Activated CD4-positive, CD25-positive, alpha-beta regulatory T cell (primary cell): ENCODE results near the gene ZDHHC14.

ENCODE experiments used
- DNase-seq, 4 experiments: peaks; one replicate each; lab custom pipeline; 2025; lab: John Stamatoyannopoulos, UW

The ZDHHC14 gene

DNA sequence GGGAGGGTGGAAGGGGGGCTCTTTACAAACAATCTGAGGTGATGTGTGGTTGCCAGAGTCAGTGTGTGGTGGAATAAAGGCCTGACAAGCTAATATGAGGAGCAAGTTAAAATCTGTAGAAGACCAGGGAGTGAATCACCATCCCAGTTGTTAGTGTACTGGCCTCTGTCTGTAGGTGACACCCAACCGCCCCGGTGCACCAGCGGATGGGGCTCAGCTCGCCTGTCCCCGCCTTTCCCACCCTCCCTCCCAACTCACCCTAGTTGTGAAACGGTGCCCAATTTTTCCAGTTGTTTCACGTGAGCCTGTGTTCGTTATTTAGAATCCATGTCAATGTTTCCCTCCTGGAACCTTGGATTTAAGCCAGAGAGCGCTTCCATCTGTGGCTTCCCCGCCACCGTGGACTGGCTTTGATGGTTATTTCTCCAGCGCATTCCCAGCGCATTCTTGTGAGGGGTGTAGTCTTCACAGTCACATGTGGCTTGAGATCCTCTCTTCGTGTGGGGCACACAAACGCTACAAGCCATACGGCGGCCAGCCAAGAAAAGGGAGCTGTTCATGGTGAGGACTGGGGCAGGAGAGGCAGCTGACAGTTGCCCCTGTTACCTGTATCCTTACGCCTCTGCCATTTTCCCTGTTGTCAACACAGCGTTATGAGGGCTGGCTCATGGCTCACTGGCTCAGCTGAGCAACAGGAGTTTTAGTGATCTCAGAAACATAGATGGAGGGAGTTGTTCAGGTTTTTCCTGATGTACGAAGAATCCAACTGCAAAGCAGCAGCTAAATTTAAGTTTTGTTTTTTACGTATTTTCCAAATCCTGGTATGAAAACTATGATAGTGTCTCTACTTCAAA, 137.6 kb downstream of the ZDHHC14 start:
- DNase-seq: no peak

DNA sequence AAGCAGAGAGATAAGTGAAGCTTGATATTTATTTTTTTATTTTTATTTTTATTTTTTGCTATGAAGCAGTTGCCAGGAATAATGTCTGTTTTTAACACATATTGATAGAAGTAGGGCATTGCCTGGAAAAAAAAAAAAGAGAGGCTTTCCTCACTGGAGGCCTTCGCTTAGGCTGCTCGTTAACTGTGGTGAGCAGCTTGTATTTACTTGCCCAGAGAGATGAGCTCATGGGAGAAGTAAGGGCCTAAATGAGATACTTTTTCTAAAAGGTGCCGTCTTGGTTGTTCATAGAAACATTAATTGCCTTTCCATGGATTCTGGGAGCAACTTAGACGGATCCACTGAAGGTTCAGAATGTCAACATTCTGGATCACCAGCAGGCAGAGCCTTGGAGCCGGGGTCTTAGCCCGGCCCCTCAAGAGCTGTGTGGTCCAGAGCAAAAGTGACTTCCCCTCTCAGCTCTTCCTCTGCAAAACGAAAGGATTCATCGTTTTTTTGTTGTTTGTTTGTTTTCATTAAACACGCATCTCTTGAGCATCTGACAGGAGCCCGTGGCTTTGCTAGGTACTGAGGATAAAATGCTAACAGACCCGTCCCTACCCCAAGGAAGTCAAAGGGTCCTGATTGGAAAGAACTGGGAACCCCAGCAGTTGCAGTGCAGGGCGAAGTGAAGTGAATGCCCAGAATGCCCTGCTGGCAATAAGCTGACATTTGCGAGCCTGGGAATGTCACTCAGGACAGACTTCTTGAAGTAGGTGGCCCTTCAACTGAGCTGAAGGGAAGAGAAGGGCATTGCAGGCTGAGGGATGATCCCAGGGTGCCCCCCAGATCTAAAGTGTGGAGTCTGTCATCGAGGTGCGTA, 138.5 kb downstream of the ZDHHC14 start:
- no peak for DNase-seq

DNA sequence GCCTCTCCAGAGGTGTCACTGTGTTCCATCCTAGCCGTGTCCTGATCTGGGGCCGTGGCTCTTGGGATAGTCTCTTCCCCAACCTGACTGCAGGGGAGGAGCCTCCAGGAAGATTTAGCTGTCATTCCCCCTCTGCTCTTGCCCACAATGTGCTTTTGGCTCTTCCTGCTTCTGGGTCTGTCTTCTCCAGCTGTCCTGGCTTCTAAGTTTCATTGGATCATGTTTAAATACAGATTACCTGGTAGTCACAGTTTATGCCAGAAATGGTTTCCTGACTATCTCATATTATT, 139.1 kb downstream of the ZDHHC14 start:
- DNase-seq: no peak

DNA sequence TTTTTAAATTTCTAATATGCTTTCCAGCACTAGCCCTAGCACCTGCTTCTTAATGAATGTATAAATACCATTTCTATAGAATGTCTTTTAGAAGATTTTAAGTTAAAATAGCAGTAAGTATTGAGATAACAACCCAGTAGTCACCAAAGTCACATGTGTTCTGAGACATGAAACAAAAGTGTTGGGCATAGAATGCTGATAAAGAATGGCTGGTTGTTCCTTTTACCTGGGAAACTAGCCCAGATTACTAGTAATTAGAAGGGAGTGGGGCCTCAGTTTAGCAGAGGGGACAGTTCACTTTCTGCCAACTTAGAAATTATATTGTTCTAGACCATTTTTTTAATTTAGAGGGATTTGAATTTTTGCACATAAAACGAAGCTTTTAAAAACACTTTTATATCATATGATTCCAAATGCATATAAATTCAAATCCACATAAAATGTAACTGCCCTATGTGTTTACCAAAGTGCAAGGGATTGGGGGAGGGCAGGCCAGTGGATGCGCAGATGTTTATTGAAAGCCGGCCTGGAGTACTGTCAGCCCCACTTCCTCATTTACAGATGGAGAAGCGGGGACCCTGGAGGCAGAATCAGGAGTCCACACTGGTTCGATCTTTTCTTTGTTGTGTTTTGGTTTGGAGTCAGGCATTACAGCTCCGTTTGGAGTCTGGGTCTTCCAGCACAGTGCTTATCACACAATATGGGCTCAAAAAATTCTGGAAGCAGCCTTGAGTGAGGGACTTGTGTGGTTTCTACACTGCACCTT, 139.8 kb downstream of the ZDHHC14 start:
- DNase-seq: no peak

DNA sequence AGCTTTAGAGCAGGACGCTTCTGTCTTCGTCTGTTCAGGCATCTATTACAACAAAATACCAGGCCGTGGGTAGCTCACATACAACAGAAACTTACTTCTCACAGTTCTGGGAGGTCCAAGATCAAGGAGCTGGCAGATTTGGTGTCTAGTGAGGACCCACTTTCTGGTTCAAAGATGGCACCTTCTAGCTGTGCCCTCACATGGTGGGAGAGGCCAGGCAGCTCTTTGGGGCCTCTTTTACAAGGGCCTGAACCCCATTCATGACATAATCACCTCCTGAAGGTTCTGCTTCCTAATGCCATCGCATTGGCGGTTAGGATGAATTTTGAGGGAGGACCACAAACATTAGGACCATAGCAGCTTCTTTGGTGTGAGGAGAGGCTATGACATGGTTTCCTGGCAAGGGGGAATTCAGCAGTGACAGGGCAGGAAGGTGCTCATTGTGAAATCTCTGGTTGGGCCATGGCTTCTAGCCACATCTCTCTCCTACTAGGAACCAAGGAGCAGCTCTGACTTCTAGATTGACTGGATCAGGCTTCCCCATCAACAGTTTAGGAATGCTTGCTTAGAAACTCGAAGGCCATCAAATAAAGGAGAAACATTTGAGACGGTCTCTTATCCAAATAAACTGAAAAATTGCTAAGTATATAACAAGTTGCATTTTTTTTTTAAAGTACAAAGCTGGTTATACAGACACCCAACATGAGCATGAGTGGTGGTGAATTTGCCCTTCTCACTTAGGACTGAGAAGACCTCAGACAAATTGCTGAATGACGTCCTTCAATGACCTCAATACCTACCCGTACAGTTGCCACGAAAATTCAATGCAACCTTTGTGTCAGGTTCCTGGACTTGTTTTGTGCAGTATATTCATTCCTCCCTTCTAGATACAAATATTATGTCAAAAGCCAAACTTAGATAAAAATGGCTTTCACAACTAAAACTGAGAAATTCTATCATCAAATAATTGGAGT, 140.7 kb downstream of the ZDHHC14 start:
- no peak for DNase-seq

DNA sequence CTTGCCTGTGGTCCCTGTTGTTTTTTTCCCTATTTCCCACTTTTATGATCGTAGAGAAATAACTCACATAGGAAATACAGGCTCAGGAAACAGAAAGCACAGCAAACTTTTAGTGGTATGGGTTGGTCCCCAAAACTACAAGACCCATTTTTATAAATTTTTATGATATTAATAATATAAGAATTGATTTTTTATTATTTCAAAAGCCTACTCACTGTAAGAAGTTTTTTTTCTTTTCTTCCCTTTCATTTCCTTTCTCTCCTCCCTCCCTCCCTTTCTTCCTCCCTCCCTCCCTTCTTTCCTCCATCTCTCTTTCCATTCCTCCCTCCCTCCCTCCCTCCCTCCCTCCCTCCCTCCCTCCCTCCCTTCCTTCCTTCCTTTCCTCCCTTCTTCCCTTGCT, 141.5 kb downstream of the ZDHHC14 start:
- DNase-seq: no peak

DNA sequence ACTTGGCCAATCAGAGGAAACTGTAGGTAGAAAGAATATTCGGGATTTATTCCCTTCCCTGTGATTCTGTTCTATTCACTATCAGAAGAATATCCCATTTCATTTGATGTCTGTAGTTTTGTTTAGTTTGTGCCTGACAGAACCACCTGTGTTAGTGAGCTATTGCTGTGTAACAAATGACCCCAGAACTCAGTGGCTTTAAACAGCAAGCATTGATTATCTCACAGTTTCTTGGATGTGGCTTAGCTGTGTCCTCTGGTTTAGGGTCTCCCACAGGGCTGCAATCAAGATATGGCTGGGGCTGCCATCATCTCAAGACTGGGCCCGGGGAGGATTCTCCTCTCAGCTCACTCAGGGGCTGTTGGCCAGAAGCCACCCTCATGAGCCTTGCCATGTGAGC, 143.7 kb downstream of the ZDHHC14 start:
- no peak for DNase-seq

DNA sequence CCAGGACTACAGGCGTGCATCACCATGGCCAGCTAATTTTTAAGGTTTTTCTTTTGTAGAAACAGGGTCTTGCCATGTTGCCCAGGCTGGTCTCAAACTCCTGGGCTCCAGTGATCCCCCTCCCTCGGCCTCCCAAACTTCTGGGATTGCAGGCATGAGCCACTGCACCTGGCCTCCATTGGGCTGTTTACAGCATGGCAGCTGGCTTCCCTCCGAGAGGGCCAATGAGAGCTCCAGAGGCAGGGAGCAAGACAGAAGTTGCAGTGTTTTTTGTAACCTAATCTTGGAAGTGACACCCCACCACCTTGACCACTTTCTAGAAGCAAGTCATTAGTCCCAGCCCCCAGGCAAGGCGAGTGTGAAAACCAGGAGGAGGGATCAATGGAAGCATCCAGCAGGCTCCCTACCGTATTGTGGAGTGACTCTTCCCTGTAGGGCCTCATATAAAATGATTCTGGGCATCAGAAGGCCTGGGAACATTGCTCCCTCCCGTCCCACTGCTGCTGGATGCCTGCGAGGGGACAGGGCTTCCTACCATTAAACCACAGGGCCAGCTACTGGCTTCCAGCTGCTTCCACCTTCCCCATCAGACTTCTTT, 144.4 kb downstream of the ZDHHC14 start:
- no peak for DNase-seq

DNA sequence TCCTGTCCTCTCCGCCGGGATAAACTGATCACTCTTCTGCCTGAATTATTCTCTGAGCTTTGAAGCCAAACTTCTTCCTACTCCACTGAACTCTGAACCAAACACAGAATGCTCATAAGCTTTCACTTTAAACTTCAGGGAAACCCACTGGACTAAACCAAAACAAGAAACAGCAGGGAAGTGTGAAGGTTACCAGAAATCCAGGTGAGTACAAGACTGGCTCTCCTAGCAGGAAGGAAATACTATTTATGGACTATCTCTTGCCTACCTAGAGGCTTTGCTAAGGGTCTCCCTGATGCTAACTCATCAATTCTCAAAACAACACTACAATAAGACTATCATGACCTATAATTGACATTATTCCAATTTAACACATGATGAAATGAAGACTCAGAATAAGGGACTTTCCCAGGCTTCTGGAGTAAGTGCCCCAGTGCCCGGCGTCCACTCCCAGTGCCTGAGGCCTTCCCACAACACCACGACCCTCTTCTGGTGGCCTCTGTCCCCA, 145.0 kb downstream of the ZDHHC14 start:
- DNase-seq: no peak

DNA sequence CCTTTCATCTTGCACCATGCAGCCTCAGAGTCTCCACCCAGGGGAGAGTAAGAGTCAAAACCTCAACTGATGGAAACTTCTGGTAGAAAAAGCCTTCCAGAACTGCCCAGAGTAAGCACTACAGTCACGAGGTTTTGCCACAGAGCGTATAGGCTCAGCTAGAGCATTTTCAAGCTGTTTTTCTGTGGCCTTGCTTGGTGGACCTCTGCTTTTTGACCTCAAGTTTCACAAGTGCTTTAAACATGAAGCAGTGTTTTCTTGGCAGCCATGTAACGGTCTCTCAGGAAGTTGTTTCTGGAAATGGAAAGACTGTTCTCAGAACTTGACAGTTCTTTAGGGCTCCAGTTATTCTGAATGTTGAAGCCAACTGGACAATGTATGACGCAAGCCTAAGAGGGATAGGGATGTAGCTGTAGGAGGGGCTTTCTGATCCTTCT, 146.5 kb downstream of the ZDHHC14 start:
- DNase-seq: no peak

DNA sequence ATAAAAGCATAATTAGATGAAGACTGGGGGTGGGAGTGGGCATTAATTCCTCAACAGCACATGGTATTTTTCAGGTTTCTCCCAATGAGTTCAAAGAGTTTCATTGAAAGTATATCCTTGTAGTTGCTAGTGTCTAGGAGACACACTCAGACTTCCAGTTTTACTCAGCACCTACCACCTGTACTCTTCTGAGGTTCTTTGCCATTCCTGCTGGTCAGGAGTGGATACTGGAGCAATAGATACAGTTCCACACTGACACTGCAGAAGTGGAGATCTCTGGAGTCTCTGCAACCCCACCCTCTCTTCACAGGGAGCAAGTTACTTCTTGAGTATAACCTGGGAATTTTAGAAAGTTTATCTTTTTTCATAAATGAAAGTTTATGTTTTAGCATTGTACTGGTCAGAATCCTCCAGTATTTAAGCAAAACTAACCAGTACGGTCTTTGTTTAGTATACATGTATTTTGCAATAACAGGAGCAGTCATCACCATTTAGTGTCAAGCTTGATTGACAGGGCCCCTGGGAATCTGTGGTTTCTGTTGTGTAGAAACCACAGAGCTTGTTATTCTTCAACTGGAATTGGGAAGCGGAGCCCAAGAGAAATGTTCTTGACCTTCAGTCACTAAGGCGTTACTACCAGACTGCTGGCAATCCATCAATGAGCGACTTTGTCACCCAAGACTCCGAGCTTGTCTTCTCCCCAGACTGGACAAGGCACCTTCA, 148.1 kb downstream of the ZDHHC14 start:
- no peak for DNase-seq

DNA sequence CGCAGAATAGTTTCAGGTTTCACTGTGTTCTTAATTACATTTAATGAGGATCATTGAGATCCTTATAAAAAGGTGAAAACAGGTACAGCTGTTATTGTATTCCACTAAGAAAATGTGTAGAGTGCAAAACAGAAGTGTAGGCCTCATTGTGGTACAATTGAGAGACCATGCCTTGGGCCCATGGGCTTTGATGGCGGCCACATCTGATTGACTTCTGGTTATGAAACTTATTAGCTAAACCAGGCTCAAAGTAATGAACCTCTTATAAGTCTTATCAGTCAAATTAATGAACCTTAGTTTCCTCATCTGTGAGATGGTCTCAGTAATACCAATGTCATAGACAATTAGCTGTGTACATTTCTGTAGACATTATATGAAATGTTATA, 148.7 kb downstream of the ZDHHC14 start:
- no peak for DNase-seq

DNA sequence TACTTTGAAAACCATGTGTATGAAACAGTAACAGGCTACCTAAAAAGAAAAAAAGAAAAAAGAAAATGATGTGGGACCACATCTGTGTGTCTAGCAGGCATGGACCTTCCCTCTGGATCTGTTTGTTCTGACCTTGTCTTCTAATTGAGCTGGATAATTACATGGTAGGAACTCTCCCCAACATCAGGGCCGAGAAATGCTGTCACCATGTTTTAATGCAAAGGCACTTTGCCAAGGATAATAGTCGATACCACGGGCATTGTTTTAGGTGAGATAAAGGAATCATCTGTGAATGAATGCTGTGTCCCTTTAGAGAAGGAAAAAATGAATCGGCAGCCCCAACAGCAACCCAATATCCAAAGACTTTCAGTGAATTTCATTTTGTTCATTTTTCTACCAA, 149.1 kb downstream of the ZDHHC14 start:
- no peak for DNase-seq

DNA sequence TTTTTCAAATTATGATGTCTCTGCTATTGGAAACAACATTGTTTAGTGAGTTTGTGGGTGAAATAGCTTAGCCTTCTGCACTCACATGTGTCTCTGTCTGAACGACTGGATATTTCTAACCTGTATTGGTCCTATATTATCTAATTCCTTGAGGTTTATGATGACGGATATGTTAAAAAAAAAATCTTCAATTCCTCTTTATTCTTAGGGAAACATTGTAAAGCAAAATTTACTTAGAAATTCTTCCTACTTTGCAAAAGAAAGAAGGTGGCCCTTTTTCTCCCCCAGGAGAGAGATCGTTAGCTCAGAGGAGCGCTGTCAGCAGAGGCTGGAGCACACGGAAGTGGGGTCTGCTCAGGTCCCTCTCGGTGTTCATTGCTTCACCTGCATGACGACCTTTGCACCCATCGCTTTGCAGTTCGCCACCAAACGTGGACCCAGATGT, 149.8 kb downstream of the ZDHHC14 start:
- DNase-seq: no peak

DNA sequence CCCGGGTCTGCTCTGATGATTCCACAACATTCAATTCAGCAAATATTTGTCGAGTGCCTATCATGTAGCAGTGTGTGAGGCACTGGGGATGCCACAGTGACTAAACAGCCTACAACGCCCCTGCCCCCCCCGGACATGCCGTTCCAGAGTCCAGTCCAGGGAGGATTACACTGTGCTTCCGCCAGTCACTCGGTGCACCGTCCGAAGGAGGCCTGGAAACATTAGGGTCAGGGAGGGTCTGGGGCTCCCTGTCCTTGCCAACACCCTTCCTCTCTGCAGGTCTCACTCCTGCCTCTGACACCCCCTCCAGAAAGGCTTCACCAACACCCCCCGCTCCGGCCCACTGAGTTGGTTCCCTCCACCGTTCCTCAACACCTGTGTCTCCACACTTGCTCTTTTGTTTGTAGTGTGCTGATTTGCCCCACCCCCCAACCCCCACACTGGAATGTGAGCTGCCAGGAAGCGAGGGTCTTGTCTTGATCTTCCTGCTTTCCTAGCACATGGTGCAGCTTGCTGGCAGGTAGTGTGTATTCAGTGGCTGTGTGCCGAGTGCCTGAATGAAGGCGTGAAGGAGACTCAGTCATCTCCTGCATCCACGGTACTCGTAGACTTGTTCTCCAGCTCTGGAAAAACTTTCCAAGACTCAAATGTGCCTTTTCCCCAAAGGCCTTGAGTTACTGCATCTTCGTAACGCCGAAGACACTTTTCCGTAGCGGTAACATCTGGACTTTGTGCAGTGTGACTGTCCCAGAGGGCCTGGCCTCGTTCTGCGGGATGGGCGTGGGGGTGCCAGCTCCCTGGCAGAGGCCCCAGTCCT, 150.4 kb downstream of the ZDHHC14 start:
- DNase-seq: no peak

DNA sequence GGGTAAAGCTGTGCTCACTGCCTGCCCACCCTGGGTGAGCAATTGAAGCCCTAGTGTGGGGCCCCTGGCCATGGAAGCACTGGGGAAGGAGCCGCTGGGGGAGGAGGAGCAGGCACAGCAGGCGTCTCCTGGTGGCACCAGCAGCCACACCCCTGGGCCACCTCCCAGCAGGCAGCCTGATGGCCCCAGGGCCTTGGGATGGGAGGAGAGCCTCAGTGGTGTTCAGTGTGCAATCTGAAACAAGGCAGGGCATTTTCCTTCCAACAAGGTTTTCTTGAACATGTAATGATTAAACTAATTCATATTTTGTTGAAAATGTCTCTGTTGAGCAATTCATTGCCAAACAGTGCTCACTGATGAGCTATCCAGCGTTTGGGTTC, 151.0 kb downstream of the ZDHHC14 start:
- DNase-seq: no peak

DNA sequence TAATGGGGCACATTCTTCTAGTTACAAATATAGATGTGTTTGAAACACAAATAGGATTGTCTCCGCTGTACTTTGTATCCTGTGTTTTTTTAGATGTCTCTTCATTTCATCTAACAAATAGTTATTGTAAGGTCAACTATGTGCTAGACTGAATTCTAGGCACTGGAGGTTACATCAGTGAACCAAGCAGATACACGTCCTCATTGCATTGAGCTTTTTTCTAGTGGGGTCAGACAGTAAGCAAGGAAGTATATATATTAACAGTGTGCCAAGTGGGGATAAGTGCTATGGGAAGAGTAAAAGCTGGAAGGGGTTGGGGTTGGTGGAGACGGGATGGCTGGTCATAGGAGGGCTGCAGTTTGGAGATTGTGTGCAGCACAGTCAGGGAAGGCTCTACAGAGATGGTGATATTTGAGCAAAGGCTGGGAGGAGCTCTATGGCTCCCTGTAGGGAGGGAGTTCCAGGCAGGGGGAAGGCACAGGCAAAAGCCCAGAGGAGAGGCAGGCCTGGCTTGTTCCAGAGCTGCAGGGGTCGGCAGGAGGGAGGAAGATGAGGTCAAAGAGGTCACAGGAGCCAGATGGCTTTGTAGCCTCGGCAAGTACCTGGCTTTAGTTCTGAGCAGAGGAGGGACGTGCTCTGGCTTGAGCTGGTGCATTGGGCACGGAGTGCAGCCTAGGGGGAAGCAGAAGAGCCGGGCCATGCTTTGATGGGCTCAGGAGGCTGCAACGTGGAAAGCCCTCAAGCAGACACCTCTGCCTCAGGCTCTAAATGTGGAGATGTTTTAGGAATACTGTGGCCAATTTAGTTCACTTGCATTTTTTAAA, 152.3 kb downstream of the ZDHHC14 start:
- no peak for DNase-seq

DNA sequence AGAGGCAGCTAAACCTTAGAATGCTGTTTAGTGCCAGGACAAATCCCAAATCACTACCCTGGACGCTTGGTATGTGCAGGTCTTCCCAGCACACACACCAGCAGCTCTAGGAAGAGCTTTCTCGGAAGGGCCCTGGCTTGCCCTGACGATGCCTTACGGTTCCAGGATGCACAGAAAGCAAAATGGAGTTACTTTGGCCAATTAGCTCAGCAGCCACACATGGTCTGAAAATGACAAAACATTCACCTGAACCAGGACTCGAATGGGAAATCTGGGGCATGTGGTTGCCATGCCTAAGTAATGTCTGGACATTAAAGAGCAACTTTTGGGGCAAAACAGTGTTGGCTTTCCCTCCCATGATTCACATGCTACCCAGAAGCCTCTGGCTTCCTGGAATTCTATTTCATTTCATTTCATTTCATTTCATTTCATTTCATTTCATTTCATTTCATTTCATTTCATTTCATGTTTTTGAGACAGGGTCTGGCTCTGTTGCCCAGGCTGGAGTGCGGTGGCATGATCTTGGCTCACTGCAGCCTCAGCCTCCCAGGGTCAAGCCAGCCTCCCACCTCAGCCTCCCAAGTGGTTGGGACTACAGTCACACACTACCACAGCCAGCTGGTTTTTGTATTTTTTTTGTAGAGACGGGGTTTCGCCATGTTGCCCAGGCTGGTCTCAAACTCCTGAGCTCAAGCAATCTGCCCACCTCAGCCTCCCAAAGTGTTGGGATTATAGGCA, 153.3 kb downstream of the ZDHHC14 start:
- DNase-seq: no peak
